A673 (cell line): ENCODE measurements around the gene DARS2.

Experiments
- EZH2 ChIP-seq: fragments of 200-600 bp; sonication (generic); IDR thresholded peaks from 2 replicates; pipeline ENCODE4 v1.6.1; 2017; ENCODE audit warnings: borderline replicate concordance, low read depth, mild to moderate bottlenecking, mixed read lengths, antibody characterized with exemption, low read length; ENCODE audit not compliant: poor library complexity, severe bottlenecking
- TF ChIP-seq, protein P1 (sequence below): fragments of 300-800, 200-600 bp; sonication (generic); conservative IDR thresholded peaks from 2 replicates; pipeline ENCODE4 v1.5.1; 2017; ENCODE audit warnings: low read depth, mild to moderate bottlenecking, antibody characterized with exemption, low read length, moderate library complexity, mixed read lengths

DNA sequence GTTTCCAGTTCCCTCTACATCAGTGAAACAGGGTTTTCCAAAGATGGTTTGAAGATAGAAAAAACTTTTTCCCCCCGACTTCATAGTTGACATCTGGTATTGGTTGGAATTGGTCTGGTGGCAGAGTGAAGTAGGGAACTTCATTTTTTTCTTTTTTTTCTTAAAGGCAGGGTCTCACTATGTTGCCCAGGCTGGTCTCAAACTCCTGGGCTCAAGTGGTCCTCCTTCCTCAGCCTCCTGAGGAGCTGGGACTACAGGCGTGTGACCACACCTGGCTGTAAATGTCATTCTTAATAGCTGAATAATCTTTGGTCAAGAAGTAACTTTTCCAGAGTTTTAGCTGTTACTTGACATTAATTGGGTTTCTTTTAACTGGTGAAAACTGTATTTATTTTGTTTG is 65.4 kb downstream of the DARS2 start:
- no peak for TF ChIP-seq EZH2
- TF ChIP-seq, protein P1, sequence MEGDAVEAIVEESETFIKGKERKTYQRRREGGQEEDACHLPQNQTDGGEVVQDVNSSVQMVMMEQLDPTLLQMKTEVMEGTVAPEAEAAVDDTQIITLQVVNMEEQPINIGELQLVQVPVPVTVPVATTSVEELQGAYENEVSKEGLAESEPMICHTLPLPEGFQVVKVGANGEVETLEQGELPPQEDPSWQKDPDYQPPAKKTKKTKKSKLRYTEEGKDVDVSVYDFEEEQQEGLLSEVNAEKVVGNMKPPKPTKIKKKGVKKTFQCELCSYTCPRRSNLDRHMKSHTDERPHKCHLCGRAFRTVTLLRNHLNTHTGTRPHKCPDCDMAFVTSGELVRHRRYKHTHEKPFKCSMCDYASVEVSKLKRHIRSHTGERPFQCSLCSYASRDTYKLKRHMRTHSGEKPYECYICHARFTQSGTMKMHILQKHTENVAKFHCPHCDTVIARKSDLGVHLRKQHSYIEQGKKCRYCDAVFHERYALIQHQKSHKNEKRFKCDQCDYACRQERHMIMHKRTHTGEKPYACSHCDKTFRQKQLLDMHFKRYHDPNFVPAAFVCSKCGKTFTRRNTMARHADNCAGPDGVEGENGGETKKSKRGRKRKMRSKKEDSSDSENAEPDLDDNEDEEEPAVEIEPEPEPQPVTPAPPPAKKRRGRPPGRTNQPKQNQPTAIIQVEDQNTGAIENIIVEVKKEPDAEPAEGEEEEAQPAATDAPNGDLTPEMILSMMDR = no peak
